Calu3 (cell line): Measurements from ENCODE around the gene FOXC2. TPM values are rescaled to one million over a fixed set of nuclear protein-coding genes. Genes with fewer than 3 reads are reported as not detected.
A peak's percentile ranks its signal among the peaks of the same experiment; 100 is the strongest.

Experiments
- BruUV-seq: library from RNA; stranded (reverse); fragments of 400-500 nt; replicated peaks from 2 replicates; lab custom pipeline; 2021; lab: Mats Ljungman, UMichigan
- CTCF ChIA-PET: fragments of 300-600 bp; sonication (Branson Sonifier 250); formaldehyde crosslinking; loops from one replicate; lab custom pipeline; 2022; ENCODE audit warnings: antibody characterized with exemption; lab: Charles Lee
- DNase-seq: peaks from one replicate; pipeline ENCODE4 v3.0.0; 2022
- H3K27ac Mint-ChIP-seq: one replicate; pipeline ENCODE4 v1.8.0; 2022; ENCODE audit warnings: mixed read lengths; ENCODE audit not compliant: unreplicated experiment
- H3K27me3 Mint-ChIP-seq: one replicate; pipeline ENCODE4 v1.8.0; 2022; ENCODE audit warnings: mixed read lengths; ENCODE audit not compliant: unreplicated experiment
- H3K36me3 Mint-ChIP-seq: one replicate; pipeline ENCODE4 v1.8.0; 2022; ENCODE audit warnings: mild to moderate bottlenecking, moderate library complexity, mixed read lengths; ENCODE audit not compliant: insufficient read depth, unreplicated experiment
- H3K4me1 Mint-ChIP-seq: one replicate; pipeline ENCODE4 v1.8.0; 2022; ENCODE audit warnings: mild to moderate bottlenecking, low read depth, mixed read lengths; ENCODE audit not compliant: unreplicated experiment
- H3K4me3 Mint-ChIP-seq: one replicate; pipeline ENCODE4 v1.8.0; 2022; ENCODE audit warnings: mild to moderate bottlenecking, low read depth, moderate library complexity, mixed read lengths; ENCODE audit not compliant: unreplicated experiment
- H3K9me3 Mint-ChIP-seq: one replicate; pipeline ENCODE4 v1.8.0; 2022; ENCODE audit warnings: low read depth, mixed read lengths; ENCODE audit not compliant: unreplicated experiment
- intact Hi-C: fragments of 100-400 bp; cut with micrococcal nuclease; formaldehyde crosslinking; loops from one replicate; pipeline ENCODE4 v1.10.0; 2022; ENCODE audit not compliant: unreplicated experiment
- total RNA-seq: library from RNA; stranded (reverse); gene quantifications from 2 replicates; pipeline ENCODE4 v1.2.3, GENCODE V29; 2022
- TF ChIP-seq, protein P1 (sequence below): fragments of 200-600 bp; IDR thresholded peaks from one replicate; pipeline ENCODE4 v1.8.0; 2022; ENCODE audit warnings: antibody characterized with exemption; ENCODE audit not compliant: unreplicated experiment

FOXC2 gene
- total RNA-seq, 1 experiment from 2014 or later: 10.9 TPM

DNA sequence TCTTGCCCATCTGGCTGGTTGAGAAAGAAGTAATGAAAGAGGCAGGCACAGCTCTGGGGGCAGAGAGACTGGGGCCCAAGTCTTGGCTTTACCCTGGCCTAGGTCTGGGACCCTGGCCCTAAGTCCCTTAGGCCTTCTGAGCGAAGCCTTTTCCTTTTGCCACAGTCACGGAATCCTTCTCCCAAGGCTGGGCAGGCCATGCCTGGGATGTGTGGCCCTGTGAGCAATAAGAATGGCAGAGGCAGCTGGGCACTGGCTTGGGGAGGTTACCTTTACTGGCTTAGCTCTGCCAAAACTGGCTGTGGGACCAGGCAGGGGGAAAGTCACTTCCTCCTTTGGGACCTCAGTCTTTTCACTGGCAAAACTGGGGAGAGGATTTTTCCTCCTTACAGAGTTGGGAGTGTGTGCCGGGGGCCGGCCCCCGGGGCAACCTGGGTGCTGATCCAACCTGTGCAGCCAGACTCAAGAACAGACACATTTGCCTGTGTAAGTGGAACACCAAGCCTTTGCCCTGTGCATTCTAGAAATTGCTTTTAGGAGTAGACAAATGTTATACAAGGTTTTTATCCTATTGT, 43.4 kb upstream of the FOXC2 start:
- Mint-ChIP-seq H3K4me3 (no peak overlapping the region), H3K27ac (no peak overlapping the region), H3K27me3 (peaks cover 88% of the 10 kb centered on the region), H3K4me1 (no peaks in the 10 kb centered on the region), H3K36me3 (peaks cover 3% of the 10 kb centered on the region), H3K9me3 (peaks cover 3% of the 10 kb centered on the region)
- no peak for DNase-seq
- BruUV-seq: no TSS peak
- TF ChIP-seq, protein P1, sequence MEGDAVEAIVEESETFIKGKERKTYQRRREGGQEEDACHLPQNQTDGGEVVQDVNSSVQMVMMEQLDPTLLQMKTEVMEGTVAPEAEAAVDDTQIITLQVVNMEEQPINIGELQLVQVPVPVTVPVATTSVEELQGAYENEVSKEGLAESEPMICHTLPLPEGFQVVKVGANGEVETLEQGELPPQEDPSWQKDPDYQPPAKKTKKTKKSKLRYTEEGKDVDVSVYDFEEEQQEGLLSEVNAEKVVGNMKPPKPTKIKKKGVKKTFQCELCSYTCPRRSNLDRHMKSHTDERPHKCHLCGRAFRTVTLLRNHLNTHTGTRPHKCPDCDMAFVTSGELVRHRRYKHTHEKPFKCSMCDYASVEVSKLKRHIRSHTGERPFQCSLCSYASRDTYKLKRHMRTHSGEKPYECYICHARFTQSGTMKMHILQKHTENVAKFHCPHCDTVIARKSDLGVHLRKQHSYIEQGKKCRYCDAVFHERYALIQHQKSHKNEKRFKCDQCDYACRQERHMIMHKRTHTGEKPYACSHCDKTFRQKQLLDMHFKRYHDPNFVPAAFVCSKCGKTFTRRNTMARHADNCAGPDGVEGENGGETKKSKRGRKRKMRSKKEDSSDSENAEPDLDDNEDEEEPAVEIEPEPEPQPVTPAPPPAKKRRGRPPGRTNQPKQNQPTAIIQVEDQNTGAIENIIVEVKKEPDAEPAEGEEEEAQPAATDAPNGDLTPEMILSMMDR: no peak
- CTCF ChIA-PET: no interaction called here
- intact Hi-C loops: no loop called here

DNA sequence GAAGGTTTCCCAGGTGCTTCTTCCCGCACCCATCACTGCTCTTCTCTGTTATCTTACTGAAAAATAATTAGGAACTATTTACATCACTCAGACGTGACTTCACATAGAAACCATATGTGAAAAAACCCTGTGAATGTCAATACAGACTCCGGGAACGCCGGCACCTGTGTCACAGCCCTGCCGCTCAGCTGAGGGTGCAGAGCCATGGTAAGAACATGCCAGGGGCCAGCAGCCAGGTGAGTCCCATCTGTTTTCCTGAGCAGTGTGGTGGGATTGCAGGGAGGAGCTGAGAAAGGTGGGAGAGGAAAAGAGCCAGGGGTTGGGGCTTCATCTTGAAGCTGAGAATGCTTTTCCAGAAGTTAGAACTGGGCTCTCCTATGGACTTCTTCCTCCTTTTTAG, 42.6 kb upstream of the FOXC2 start:
- Mint-ChIP-seq H3K9me3 (peaks cover 3% of the 10 kb centered on the region), H3K4me3 (no peak overlapping the region), H3K27ac (no peak overlapping the region), H3K36me3 (peaks cover 5% of the 10 kb centered on the region), H3K4me1 (no peaks in the 10 kb centered on the region), H3K27me3 (peaks cover 80% of the 10 kb centered on the region)
- CTCF ChIA-PET: no interaction called here
- no peak for DNase-seq
- intact Hi-C loops: no loop called here
- no TSS peak for BruUV-seq
- TF ChIP-seq, protein P1: no peak

DNA sequence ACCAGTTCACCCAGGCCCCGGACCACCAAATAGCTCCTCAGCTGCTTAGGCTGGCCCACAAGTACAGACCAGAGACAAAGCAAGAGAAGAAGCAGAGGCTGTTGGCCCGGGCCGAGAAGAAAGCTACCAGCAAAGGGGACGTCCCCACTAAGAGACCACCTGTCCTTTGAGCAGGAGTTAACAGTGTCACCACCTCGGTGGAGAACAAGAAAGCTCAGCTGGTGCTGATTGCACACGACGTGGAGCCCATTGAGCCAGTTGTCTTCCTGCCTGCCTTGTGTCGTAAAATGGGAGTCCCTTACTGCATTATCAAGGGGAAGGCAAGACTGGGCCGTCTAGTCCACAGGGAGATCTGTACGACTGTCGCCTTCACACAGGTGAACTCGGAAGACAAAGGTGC, 40.9 kb upstream of the FOXC2 start:
- intact Hi-C loops: no loop called here
- no TSS peak for BruUV-seq
- Mint-ChIP-seq H3K9me3 (peaks cover 5% of the 10 kb centered on the region), H3K27ac (no peak overlapping the region), H3K27me3 (peaks cover 66% of the 10 kb centered on the region), H3K36me3 (peaks cover 11% of the 10 kb centered on the region), H3K4me3 (no peak overlapping the region), H3K4me1 (no peaks in the 10 kb centered on the region)
- no peak for DNase-seq
- TF ChIP-seq, protein P1: no peak
- CTCF ChIA-PET: no interaction called here

DNA sequence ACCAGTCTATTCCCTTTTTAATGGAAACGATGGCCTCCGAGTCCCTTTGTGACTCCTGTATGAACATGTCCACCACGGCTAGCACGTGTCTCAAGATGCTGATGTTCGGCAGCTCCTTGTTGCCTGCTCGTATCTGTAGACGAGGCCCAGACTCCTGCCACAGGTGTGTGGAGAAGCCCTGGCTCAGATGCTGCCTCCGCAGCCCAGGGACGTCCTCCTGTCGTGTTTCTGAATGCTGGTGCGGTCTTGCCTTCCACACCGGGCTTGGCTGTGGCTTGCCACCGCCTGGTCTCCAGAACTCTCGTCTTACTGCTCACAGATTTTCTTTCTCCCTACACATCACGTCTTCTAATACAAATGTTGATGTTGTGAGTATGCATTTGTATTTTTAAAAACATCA, 39.3 kb upstream of the FOXC2 start:
- TF ChIP-seq, protein P1: no peak
- Mint-ChIP-seq H3K27me3 (peaks cover 49% of the 10 kb centered on the region), H3K9me3 (peaks cover 5% of the 10 kb centered on the region), H3K4me3 (no peak overlapping the region), H3K4me1 (no peaks in the 10 kb centered on the region), H3K27ac (peak overlapping the region; percentile 16), H3K36me3 (peaks cover 20% of the 10 kb centered on the region)
- CTCF ChIA-PET: no interaction called here
- no TSS peak for BruUV-seq
- intact Hi-C loops: no loop called here
- DNase-seq: no peak
